Endometrial microvascular endothelial cells (primary cell): ENCODE measurements around the gene C2CD4C. TPM values are rescaled to one million over a fixed set of nuclear protein-coding genes. Genes with fewer than 3 reads are reported as not detected.
"Not testable (repeated sequence)": the region's sequence is repeated elsewhere in the genome, so short reads cannot be mapped to it uniquely, and the experiment has no call there.

ENCODE experiments used
- in situ Hi-C: cut with HindIII; loops from 2 replicates; pipeline ENCODE4 v1.10.0; 2017; ENCODE audit warnings: low sequenced_read_pairs, low pct_unique_long_range_greater_than_20kb; ENCODE audit errors: inconsistent ontology term
- total RNA-seq: library from RNA; depleted of rRNA; stranded (reverse); fragments of >200 nt; gene quantifications from one replicate; pipeline ENCODE4 v1.2.3, GENCODE V29; 2015; ENCODE audit errors: inconsistent ontology term

C2CD4C gene
- total RNA-seq, 1 donor from 2014 or later = not detected

DNA sequence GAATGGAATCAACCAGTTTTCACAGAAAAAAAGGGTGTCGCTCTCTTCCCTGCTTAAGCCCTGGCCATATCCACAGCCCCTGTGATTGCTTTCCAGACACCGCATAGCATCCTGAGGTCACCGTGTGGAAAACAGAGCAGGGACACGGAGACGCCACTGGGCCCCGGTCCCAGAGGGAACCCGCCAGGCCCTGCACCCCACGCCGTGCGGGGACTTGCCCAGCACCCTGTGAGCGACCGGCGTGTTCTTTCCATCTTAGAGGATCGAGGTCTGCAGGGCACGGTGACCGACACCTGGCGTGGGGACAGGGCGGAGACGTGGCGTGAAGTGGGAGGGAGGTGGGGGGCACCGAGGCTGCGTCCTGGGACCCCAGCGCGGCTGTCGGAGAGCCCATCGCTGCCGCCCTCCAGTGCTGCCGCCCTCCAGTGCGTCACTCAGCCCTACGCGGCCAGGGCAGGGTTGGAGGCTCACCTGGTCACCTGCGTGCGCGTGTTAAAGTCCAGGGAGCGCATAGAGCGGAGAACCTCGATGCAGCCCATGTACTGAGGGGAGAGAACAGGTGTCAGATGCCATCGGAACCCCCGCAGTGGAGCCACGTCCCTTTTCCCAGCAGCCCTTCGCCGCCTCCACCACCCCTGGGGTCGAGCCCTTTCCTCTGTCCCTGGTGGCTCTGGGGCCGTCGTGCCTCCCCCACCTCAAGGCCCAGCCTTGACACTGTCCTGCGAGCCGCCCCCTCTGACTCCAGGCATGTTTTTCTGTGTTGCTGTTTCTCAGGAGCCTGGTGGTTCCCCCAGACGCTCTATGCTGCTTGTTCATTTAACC is 31.7 kb upstream of the C2CD4C start:
- in situ Hi-C loops = no loop called here

DNA sequence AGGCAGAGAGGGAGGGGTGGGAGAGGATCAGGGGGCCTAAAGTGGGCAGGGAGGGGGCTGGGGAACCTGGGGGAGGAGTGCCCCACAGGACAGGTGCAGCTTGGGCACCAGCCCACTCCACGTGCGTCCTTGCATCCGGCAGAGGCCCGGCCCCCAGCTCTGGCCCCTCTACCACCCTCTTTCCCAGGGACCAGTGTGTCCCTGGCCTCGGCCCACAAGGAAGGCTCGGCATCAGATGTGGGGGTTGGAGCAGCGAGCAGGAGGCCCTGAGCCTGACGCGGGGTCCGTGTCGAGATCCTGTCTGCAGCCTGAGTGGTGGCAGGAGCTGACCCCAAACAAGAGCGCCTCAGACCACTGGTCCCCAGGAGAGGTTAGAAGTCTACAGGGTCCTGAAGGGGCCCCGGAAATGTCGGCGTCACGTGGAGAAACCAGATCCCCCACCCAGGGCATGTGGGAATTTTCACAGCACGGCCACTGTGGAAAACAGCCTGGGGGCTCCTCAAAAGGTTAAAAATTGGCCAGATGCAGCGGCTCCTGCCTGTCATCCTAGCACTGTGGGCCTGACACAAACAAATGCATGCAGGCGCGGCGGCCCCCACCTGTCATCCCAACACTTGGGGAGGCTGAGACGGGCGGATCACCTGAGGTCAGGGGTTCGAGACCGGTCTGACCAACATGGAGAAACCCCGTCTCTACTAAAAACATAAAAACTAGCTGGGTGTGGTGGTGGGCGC is 30.4 kb upstream of the C2CD4C start:
- in situ Hi-C loops = no loop called here

GRCh38 chr19:438416-438958 is 29.5 kb upstream of the C2CD4C start:
- in situ Hi-C loops = no loop called here

- in situ Hi-C loops = no loop called here
Observed at GRCh38 chr19:437041-437440, 28.1 kb upstream of the C2CD4C start.

- in situ Hi-C loops = no loop called here
Observed at GRCh38 chr19:436413-436950, 27.5 kb upstream of the C2CD4C start.

DNA sequence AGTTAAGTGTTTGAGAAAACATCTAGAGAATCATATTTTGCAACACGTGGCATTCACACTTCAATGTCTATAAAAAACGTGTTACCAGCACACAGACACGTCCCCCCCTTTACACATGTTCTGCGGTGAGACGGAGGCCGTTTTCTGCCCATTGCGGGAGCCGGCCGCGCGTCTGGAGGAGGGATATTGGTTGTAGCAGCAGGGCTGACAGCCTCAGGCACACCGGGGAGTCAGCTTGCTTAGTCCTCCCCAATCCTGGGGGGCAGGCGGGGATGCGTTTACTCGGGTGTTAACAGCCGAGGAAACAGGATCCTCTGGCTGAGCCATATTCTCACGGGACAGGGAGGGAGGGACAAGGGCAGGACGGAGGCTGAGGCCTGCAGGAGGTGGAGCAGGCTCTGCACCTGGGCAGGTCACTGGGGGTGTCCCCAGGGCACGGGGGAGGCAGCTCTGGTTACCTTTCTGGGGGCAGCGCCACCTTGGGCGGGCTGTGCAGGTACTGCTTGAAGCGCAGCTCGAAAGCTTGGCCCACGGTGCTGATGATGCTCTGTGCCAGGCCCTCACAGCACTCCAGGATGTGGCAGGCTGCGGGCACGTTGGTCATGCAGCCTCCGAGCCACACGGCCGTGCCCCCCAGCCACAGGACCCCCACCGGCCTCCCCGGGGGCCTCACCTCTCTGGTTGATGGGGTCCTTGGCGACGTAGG is 26.9 kb upstream of the C2CD4C start:
- in situ Hi-C loops = no loop called here

DNA sequence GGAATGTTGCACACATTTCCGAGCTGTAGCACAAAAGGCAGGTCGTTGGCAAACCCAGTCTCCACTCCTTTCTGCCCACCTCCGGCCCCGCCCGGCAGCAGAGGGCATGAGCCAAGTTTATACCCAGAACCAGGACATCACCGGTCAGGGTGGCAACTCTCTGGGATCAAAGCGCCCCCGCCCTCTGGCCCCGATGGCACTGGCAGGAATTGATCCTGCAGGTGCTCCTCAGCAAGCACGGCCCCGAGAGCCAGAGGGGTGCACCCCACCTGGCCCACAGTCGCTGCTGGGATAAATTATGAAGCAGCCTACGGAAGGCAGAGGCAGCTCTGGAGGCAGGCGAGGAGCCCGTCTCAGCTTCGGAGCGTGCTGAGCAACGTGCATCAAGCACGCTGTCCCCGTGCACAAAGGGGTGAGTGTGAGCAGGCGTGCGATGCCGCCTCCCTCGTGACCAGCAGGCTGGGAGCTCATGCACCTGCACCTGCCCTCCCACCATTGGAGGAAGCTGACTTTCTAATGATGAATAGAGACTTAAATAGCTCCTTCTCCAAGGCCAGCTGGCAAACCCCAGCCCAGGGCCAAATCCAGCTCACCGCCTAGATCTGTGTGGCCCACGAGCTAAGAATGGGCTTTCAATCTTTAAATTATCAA is 26.2 kb upstream of the C2CD4C start:
- in situ Hi-C loops = no loop called here

GRCh38 chr19:434152-434960 is 25.4 kb upstream of the C2CD4C start:
- in situ Hi-C loops = no loop called here

DNA sequence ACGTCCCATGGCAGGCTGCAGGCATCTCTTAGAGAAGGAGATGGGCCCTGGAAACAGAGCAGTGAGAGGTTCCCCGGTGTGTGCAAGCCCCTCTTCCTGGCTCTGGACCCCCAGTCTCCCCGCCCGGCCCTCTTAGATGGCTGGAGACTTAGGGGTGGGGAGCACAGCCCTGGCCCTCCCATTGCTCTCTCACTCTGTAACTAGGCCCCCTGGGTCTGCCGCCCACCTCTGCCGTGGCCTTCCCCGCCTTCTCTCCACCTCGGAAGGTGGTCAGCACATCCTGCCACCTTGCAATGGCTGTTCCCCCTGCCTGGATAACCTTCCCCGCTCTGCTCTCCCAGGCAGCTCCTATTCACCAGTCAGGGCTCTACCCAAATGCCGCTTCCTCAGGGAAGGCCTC is 21.8 kb upstream of the C2CD4C start:
- in situ Hi-C loops = no loop called here

- in situ Hi-C loops = no loop called here
Observed at GRCh38 chr19:428149-428548, 19.2 kb upstream of the C2CD4C start.

GRCh38 chr19:427675-428074 is 18.7 kb upstream of the C2CD4C start:
- in situ Hi-C loops = not testable (repeated sequence)

DNA sequence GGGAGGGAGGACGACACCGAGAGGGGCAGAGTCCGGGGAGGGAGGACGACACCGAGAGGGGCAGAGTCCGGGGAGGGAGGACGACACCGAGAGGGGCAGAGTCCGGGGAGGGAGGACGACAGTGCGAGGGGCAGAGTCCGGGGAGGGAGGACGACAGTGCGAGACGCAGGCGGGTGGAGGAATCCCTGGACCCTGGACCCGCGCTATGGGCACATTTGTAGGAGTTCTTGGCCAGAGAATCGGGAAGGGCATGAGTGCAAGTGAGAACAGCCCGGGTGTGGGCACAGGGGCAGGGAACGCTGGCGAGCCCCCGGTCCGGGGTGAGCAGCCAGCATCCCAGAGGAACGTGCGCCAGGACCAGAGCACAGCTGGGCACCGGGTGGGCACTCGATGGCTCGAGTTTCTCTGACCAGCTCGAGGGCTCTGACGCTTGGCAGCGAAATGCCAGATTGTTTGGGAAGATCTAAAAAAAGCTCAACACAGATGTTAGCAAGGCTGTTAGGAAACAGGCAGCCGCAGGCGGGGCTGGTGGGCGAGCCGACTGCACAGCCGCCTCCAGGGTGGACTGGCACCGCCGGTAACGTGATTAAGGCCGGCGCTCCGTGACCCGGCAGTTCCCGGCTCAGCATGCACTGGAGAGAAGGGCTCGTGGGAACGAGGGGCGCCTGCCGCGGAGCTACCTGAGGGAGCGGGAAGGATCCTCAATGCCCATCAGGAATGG is 17.9 kb upstream of the C2CD4C start:
- in situ Hi-C loops = no loop called here

DNA sequence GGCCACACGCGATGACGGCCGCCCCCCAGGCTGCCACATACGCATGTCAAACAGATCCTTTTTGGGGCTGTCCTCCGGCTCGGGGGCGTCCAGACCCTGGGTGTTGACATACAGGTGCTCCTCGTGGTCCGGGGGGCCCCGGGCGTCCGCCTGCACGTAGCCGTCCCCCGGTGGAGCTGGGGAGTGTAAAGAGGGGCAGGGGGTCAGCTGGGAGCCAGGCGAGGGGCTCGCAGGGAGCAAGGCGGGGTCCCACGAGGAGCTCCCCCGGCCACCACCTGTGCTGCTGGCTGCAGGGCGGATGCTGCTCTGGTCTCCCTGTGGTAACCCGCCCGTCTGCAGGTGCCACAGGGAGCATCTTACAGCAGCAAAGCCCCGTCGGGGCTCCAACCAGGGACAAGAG is 16.1 kb upstream of the C2CD4C start:
- in situ Hi-C loops = no loop called here

GRCh38 chr19:424546-424945 is 15.6 kb upstream of the C2CD4C start:
- in situ Hi-C loops = no loop called here

DNA sequence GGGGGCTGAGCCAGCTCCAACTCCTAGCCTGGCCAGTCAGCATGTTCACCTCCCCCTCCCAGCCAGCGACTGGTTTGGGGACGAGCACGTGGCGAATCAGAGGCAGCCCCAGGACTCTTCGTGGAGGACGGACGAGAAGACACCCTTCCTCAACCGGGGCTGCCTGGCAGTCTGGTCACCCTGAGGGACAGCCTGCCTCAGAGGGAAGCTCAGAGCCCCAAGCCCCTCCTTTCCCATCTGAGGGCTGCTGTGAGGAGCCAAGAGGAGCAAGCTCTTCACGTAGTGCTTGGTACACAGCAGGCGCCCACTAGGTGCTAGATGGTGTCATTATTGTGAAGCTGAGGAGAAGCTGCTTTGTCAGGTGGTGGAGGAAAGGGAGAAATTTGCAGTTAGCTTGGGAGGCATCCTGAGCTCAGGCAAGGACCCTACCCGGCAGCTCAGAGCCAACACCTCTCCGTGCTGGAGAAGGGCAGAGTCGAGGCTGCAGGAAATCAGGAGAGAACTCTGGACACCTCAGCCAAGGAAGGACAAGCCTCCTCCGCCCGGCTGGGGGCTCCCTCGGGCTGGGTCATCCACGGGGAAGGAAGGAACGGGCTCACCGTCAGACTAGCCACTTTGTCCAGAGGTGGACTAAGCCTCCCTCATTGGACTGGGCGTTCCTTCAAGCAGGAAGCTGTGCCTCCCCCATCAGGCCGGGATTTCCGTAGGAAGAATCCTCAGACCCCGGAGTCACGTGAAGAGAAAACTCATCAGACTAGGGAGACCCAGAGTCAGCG is 14.9 kb upstream of the C2CD4C start:
- in situ Hi-C loops = no loop called here

DNA sequence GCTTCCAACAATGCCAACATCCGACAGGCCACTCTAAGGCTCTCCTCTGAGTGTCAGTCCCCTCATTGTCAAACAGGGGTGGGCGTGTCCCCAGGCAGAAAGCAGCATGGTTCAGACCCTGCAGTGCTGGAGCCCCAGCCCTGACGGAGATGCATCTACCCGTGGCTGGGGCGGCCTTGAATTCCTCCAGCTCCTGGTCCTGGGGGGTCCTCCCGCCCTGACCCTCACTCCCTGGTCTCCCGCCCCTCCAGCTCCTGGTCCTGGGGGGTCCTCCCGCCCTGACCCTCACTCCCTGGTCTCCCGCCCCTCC is 13.9 kb upstream of the C2CD4C start:
- in situ Hi-C loops = not testable (repeated sequence)
